ENCODE measurements around the gene PHF3.
"Not testable (repeated sequence)": the region's sequence is repeated elsewhere in the genome, so short reads cannot be mapped to it uniquely, and the experiment has no call there.

Gene PHF3

DNA sequence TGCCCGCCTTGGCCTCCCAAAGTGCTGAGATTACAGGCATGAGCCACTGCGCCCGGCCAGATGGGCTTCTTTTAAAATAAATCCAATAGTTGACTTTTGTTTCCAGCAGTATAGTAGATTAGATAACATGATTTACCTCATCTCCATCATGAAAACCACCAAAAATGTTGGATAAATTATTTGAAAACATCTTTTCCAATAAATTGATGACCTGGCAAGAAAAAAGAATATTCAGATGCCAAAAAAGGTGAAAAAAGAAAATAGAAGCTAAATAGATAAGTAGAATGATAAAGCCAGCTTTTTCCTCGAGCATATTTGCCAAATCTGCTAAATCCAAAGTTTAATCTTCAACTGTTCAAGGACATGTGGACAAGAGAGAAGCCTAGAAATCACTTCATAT is 109.2 kb downstream of the PHF3 start:
- DNase-seq, result no peak
- Histone ChIP-seq H3K36me3 (no peaks in the 10 kb centered on the region), H3K9me3 (ENCODE audit: severe bottlenecking) (no peaks in the 10 kb centered on the region), H3K4me3 (ENCODE audit: low read depth, low read length) (no peak overlapping the region), H3K27me3 (ENCODE audit: insufficient read depth, low read depth, severe bottlenecking) (no peaks in the 10 kb centered on the region), H3K27ac (no peak overlapping the region)
- TF ChIP-seq, protein P1, sequence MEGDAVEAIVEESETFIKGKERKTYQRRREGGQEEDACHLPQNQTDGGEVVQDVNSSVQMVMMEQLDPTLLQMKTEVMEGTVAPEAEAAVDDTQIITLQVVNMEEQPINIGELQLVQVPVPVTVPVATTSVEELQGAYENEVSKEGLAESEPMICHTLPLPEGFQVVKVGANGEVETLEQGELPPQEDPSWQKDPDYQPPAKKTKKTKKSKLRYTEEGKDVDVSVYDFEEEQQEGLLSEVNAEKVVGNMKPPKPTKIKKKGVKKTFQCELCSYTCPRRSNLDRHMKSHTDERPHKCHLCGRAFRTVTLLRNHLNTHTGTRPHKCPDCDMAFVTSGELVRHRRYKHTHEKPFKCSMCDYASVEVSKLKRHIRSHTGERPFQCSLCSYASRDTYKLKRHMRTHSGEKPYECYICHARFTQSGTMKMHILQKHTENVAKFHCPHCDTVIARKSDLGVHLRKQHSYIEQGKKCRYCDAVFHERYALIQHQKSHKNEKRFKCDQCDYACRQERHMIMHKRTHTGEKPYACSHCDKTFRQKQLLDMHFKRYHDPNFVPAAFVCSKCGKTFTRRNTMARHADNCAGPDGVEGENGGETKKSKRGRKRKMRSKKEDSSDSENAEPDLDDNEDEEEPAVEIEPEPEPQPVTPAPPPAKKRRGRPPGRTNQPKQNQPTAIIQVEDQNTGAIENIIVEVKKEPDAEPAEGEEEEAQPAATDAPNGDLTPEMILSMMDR (IDR thresholded peaks at IDR 0.05; ENCODE audit: low read depth, low read length), result no peak

DNA sequence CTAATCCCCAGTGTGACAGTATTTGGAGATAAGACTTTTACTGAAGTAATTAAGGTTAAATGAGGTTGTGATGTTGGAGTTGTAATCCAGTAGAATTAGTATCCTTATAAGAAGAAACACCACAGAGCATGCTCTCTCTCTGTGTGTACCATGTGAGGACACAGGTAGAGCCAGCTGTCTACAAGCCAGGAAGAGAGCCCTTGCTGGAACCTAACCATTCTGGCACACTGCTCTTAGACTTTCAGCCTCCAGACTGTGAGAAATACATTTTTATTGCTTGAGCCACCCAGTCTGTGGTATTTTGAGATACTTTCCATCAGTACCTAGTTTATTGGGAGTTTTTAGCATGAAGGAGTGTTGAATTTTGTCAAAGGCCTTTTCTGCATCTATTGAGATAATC is 110.2 kb downstream of the PHF3 start:
- TF ChIP-seq, protein P1 (IDR thresholded peaks at IDR 0.05; ENCODE audit: low read depth, low read length), result no peak
- Histone ChIP-seq H3K27ac (no peak overlapping the region), H3K36me3 (no peaks in the 10 kb centered on the region), H3K9me3 (ENCODE audit: severe bottlenecking) (no peaks in the 10 kb centered on the region), H3K4me3 (ENCODE audit: low read depth, low read length) (no peak overlapping the region), H3K27me3 (ENCODE audit: insufficient read depth, low read depth, severe bottlenecking) (no peaks in the 10 kb centered on the region)
- no peak for DNase-seq

DNA sequence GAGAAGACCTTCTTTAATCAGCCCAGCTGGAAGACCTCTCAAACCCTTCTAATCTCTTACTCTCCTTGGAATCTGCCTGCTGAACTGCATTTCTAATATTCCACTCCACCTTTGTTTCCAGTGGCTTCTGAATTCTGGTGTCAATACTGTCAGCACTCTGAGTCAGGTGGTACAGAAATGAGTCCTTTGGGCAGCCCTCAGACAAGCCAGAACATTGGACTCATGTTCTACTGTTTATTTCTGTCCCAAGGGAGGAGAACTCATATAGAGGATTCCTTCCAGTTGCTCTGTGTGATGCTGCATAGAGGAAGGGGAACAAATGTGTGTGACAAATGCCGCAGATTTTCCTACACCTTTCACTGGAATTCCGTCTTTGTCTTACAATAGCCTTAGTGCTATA is 114.8 kb downstream of the PHF3 start:
- no peaks in the 10 kb centered on the region for H3K27me3 ChIP-seq (ENCODE audit: insufficient read depth, low read depth, severe bottlenecking)
- DNase-seq, result no peak
- H3K27ac ChIP-seq, result no peak overlapping the region
- no peaks in the 10 kb centered on the region for H3K9me3 ChIP-seq (ENCODE audit: severe bottlenecking)
- no peak overlapping the region for H3K4me3 ChIP-seq (ENCODE audit: low read depth, low read length)
- TF ChIP-seq, protein P1 (IDR thresholded peaks at IDR 0.05; ENCODE audit: low read depth, low read length), result no peak
- H3K36me3 ChIP-seq, result no peaks in the 10 kb centered on the region

DNA sequence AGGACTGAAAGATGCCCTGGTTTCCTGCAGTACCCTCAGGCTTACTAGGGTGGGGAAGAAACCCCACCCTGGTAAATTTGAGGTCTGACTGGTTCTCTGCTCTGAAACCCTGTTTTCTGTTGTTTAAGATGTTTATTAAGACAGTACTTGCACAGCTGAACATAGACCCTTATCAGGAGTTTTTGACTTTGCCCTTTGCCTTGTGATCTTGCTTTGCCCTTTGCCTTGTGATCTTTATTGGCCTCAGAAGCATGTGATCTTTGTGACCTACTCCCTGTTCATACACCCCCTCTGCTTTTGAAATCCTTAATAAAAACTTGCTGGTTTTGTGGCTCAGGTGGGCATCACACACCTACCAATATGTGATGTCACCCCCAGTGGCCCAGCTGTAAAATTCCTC is 121.7 kb downstream of the PHF3 start:
- H3K36me3 ChIP-seq; H3K27me3 ChIP-seq (ENCODE audit: insufficient read depth, low read depth, severe bottlenecking); H3K4me3 ChIP-seq (ENCODE audit: low read depth, low read length); H3K27ac ChIP-seq; H3K9me3 ChIP-seq (ENCODE audit: severe bottlenecking); DNase-seq: not testable (repeated sequence)

DNA sequence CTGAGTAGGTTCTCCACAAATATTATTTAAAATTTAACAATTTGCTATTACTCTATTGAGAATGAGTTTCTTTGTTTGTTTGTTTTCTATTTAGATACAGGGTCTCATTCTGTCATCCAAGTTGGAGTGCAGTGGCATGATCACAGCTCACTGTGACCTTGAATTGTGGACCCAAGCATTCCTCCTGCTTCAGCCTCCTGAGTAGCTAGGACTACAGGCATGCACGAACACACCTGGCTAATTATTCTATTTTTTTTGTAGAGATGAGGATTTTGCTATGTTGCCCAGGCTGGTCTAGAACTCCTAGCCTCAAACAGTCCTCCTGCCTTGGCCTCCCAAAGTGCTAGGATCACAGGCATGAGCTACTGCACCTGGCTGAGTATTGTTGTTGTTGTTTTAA is 122.2 kb downstream of the PHF3 start:
- Histone ChIP-seq H3K27me3 (ENCODE audit: insufficient read depth, low read depth, severe bottlenecking) (no peaks in the 10 kb centered on the region), H3K4me3 (ENCODE audit: low read depth, low read length) (no peak overlapping the region), H3K36me3 (no peaks in the 10 kb centered on the region), H3K9me3 (ENCODE audit: severe bottlenecking) (peaks cover 3% of the 10 kb centered on the region), H3K27ac (no peak overlapping the region)
- TF ChIP-seq, protein P1 (IDR thresholded peaks at IDR 0.05; ENCODE audit: low read depth, low read length), result no peak
- no peak for DNase-seq

DNA sequence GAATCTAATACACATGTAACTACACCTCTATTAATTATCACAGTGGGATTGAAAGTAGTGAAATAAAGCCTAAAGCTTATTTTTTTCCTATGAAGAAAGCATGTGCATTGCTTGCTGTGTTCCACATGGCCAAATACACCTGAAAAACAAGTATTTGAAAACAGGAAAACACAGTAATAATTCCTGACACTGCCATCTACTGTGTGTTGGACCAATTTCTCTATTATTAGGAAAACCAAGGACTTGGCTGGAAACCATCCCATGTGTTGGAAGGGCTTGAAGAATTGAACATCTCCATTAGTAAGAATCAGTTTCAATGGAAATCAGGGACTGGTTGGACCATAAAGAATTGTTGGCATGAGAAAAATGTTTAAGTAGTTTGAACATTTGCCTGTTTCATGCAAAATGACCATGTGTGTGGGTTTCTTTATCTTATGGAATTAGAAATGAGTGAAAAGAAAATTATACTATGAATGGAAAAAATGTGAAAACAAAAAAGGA is 124.1 kb downstream of the PHF3 start:
- no peaks in the 10 kb centered on the region for H3K36me3 ChIP-seq
- TF ChIP-seq, protein P1 (IDR thresholded peaks at IDR 0.05; ENCODE audit: low read depth, low read length), result no peak
- no peak overlapping the region for H3K27ac ChIP-seq
- H3K4me3 ChIP-seq (ENCODE audit: low read depth, low read length), result no peak overlapping the region
- H3K27me3 ChIP-seq (ENCODE audit: insufficient read depth, low read depth, severe bottlenecking), result no peaks in the 10 kb centered on the region
- H3K9me3 ChIP-seq (ENCODE audit: severe bottlenecking), result peaks cover 3% of the 10 kb centered on the region
- no peak for DNase-seq

Data from WERI-Rb-1 (cell line).